Activated CD4-positive, alpha-beta T cell treated with anti-CD3 and anti-CD28 coated beads for 1 hour (primary cell): ENCODE data around the gene TAF3.
A peak's percentile ranks its signal among the peaks of the same experiment; 100 is the strongest.

Source experiments
- DNase-seq: peaks from one replicate; pipeline ENCODE4 v3.0.0-alpha.2; 2020

The TAF3 gene

DNA sequence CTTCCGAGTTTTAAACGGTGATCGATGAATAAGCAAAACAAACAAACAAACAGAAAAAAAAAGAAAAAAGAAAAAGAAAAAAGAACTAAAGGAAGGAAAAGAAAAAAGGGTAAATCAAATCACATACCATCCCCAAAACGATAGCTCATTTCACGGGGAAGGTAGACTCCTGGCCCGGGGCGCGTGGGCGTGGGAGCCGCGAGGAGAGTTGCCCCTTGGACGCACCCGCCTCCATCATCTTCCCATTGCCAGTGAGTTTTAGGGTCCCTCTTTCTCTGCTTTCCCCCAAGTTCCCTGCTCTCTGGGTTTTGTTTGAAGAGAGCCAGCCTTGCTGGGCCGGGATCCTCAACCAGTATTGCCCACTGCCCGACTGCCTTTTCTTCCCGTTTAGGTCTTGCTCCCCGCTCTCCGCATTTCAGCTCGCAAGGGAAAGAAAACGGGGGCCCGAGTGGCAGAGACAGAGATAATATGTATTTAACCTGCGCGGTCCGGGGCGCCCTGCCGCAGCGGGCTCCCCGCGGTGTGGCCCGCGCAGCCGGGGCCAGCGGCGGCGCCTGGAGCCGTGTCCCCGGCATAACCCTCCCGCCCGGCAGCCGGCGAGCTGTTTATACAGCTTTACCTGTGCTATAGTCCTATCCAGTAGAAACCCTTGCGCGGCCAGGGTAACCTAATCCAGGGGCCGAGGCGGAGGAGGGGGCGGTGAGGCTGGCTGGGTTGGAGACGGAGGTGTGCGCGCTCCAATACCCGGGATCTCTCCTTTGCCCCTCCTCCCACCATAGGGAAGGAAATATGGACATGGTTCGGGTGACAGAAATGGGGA, 230.9 kb downstream of the TAF3 start:
- no peak for DNase-seq

DNA sequence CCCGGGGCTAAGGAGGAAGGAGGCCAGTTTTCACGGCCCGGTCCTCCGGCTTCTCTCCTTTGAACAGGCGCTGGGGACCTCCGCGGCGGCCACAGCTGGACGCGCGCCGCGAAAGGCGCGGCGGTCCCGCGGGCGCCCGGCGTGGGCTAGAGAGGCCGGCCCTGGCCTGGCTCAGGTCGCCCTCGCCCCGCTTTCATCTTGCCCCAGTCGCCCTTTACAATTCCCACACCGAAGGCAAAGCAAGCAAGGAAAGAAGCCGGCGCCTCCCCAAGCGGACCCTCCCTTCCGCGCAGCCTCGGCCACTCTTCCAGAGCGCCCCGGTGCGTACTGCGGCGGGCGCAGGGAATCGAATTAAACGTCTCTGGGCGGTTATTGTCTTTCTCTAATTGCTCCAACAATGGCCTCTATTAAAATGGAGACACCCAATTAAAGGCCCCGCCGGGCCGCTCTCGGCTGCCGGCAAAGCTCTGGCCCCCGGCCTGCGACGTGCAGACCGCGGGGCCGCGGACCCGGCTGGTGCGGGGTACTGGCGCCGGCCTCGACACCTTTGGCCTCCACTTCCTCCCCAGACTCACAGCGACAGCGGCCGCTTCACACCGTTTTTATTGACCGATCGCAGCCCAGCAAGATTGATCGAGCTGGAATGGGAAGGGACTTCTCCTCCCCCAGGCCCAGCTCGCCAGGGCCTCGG, 231.7 kb downstream of the TAF3 start:
- no peak for DNase-seq

DNA sequence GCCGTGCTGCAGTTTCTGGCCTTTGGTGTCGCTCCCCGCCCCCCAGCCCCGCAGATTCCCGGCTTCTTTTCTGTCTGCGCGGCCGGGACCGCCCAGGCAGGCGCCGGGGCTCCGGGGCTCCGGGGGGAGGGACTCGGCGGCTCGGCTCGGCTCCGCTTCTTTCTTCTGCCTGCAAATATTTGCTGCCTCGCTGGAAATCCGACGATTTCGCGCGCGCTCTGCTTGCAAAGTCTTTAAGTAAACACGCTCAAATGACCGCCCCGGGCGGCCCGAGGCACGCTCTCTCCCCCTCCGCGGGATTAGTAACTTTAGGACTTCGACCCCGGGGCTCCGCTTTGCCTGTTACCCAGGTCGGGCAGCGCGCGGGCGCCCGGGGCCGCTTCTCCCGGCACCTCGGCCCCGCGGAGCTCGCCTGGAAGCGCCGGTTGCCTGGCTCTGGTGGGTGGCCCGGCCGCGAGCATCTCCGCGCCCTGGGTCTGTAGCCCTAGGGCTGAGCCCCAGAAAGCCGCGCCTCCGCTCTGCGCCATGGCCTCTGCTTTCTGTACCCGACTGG, 232.3 kb downstream of the TAF3 start:
- no peak for DNase-seq

DNA sequence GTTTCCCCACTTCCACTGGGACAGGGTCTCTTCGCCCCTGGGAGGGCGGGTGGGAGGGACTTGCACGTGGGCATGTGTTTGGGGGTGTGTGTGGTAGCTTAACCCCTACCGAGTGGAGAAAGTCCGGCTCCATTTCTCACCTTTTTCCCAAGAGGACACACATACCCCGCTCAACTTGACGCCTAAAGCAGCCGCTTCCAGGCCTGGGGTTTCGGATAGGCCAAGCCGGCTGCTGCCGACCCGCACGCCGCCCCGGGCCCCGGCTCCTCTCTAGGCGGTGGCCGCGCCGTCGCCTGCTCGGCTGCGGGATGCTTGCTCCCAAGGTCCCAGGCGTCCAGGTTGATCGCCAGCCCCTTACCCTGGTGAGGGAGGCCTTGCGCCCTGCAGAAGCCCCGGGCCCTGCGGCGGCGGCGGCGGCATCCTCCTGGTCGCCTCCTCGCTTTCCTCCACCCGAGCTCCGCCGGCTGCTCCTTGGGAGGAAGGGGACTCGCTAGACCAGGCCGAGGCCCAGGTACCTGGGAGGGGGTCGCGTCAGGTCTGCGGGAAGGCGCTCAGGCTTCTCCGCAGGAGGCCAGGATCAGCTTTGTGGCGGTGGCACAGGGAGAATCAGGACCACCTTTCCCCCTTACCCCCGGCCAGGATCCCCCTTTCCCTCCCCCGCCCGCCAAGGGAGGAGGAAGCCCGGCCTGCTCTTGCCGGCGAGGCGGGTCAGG, 233.0 kb downstream of the TAF3 start:
- no peak for DNase-seq

DNA sequence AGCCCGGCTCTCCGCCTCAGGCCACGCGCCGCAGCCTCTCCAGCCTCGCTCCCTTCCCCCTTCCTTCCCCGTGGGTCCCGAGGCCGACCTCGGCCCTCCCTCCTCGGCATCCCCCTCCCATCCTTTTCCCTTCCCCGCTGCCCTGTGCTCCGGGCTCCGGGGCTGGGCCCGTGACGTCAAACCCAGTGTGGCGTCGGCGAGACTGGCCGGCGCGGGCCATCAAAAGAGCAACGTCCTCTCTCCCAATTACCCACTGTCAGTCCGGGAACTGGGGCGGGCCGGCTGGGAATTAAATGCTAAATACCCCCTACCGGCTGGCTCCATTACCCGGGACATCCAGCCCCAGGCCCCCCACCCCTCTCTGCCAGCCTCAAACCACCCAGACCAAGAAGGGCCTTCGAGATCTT, 233.5 kb downstream of the TAF3 start:
- no peak for DNase-seq

DNA sequence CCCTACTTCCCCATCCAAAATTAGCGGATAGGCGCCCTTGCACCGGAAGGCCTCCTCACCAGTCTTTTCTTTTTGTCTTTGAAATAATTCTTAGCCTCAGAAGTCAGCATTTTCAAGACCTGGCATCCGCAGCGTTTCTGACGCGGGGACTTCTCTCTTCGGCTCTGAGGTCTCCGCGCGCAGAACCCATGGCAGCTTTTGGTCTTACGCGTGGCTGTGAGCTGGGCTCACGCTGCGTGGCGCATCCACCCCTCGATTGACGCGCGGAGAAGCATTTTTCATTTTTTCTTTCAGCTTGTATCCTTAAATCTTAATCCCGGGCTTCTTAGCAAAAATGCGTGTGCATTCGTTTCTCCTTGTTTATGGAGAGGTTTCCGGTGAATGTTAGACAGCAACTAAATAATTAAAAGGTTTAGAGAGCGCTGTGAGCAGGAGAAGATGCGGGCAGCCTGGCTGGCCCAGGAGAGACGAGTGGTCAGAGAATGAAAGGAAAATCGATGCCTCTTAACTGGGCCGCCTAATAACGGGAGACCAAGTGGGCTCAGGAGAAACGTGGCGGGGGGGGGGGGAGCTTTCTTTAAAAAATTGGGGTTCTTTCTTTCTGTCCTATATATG, 234.1 kb downstream of the TAF3 start:
- no peak for DNase-seq

DNA sequence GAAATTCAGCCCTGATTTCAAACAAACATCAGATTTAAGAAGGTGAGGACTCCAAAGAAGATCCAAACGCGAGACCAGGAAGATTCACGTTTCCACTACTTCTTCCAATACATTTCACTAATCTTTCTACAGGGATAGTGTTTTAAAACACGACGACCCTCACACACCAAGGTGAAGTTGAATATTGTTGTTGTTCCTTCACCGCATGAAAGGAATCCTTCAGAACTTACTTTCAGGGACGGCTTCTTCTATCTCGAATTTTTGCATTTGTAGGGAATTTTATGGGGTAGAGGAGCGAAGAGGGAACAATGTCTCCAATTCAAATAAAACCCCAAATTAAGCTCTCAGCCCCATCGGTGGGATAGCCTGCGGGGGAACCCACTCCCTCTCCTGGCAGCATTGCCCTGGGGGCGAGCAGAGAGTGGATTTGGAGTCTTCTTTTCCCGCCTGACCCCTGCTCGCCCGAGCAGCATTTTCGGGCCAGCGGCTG, 234.7 kb downstream of the TAF3 start:
- no peak for DNase-seq

DNA sequence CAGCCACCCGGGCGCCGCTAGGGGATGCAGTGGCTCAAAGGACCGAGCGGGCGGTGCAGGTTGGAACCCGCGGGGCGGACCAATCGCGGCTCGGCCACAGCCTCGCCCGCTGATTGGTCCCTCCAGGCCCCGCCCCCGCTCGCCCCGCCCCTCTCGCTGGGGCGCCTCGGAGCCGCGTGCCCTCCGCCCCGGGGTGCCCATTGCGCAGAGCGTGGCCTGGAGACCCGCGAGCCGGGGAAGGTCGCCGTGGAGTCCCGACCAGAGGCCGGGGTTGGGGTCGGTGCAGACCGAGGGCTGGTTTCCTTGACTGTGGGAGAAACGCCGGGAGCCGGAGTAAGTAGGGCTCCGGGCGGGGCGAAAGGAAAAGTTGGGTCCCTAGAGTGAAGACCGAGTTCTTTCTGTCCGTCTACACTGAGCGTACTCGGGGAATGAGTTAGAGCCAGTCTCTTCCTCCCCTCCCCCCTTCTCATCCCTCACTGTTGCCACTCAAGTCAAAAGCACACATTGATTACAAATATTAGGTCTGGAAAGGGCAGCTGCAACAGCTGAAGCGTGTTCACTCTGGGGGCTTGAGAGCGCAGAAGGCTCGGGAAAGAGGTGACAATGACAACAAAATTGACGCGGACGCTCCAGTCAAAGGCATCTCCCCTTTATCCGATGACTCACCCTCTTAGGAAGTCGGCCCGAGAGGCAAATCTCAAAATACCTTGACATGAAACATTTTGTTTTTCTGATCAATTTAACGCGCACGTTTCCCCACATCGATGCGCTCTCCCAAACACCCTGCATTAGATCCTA, 235.3 kb downstream of the TAF3 start:
- DNase-seq: peak; percentile 88

DNA sequence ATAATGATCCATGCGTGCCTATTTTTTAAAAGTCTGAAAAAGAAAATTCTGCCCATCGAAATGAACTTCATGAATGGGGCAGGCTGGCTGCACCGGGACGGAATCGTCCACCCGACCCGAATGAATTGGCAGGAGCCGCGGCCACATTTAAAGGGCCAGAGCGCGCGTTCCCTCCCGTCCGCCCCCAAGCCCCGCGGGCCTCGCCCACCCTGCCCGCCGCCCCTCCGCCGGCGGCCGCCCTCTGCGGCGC, 235.9 kb downstream of the TAF3 start:
- DNase-seq: no peak

DNA sequence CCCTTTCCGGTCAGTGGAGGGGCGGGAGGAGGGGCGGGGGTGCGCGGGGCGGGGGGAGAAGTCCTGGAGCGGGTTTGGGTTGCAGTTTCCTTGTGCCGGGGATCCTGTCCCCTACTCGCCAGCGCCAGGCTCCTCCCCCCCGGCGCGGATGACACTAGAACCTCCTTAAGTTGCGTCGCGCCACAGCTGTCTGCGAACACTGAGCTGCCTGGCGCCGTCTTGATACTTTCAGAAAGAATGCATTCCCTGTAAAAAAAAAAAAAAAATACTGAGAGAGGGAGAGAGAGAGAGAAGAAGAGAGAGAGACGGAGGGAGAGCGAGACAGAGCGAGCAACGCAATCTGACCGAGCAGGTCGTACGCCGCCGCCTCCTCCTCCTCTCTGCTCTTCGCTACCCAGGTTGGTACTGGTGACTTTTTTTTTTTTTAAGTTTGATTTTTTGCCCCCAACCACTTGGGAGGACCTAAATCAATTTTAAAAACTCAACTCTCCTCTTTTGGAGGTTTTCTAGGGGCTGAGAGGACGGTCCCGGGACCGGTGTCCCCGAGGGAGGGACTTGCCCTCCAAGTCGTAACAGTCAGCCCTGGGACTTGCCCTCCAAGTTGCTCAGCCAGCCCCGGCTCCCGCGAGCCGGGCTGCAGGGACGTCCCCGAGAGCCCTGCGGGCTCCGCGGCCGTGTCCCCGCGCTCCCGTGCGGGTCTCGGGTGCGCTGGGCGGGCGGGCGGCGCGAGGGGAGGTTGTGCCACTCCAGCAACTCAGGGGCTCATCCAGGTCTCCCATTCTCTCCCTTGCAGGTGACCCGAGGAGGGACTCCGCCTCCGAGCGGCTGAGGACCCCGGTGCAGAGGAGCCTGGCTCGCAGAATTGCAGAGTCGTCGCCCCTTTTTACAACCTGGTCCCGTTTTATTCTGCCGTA, 236.4 kb downstream of the TAF3 start, which contains the start of gene GATA3:
GATA3 (plus strand) TSS at position 195 of the 914 bp plus-strand sequence. CDS start 968 bp downstream, outside the sequence.
- peak; percentile 66 for DNase-seq

DNA sequence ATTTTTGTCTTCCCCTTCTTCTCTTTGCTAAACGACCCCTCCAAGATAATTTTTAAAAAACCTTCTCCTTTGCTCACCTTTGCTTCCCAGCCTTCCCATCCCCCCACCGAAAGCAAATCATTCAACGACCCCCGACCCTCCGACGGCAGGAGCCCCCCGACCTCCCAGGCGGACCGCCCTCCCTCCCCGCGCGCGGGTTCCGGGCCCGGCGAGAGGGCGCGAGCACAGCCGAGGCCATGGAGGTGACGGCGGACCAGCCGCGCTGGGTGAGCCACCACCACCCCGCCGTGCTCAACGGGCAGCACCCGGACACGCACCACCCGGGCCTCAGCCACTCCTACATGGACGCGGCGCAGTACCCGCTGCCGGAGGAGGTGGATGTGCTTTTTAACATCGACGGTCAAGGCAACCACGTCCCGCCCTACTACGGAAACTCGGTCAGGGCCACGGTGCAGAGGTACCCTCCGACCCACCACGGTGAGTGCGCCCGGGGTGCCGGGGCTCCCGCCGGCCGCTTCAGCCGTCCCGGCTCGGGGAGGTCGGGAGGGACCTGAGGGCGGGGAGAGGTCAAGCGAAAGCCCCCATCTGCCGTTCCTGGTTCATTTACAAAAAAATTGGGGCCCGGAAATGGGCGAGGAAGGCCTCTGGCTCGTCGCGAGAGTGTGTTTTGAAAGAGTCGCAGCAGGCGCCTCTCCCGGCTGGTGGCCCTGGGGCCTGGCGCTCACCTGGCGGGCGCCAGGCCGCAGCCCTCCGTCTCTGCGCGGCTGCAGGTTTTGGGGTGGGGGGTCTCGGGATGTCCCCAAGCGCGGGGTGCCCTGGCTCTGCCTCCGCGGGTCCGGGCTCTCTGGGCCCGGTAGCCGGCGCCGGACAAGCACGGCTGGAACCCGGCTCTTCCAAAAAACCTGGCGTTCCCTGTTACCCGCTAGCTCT, 237.4 kb downstream of the TAF3 start:
- no peak for DNase-seq

DNA sequence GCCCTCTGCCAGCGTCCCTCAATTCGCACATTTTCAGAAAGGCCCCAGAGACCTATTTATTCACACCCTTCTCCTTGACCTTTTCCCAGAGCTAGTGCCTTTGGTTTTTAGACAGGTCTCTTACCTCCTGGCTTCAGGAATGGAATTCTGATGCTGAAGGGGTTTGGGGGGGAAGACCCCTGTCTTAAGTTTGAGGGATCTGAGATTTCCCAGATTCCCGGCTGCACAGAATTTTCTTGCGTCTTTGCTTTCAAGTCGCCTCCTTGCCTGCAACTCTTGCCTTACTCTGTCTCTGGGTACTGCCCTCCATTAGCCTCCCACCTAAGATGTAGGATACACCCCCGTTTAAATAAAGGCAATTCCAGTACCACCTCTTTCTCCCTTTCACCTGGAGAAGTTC, 238.1 kb downstream of the TAF3 start:
- DNase-seq: no peak

DNA sequence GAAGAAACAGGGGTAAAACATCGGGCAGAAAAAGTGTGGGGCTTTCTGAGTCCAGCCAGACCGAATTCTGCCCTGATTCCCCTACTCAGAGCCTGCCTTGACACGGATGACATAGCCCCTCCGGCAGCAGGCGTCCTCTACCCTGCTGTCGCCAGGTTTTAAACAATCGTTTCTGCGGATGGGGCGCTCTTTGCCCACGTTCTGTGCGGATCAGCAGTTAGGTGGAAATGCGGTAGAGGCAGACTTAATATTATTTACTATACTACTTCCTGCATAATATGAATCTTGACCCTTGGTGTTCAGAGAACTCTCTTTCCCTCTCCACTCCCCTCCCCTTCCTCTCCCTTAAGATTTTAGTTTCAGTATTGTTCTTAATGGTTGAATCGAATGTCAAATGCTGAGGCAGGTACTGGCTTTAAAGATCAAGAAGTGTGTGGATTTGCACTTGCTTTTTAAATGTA, 238.6 kb downstream of the TAF3 start:
- no peak for DNase-seq

DNA sequence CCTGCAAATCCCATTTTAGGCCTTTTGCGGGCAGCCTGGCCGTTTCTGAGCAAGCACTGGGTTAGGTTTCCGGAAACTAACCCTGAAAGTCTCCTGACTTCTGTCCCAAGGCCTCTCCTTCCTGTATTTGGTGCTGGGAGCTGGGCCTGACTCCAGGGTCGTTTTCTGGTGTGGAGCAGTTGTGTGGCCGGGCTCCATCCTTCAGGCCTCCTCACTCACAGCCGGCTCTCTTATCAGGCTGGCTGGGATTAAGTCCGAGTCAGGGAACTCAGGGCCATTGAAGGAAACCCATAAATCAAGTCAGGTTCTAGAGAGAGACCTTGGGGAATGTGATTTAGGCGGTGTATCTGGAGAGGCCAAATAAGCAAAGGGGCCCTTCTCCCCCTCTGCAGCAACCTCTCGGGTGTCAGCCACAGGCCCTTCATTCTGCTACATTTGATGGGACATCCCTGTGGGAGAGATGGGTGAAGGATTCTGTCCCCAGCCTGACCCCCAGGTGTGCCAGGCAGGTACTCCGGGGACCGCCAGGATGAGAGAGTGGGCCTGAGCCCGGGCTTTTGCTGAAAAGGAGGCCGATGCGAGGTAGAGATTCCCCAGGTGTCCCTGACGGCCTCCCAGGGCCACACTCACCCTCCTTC, 239.4 kb downstream of the TAF3 start:
- DNase-seq: no peak

DNA sequence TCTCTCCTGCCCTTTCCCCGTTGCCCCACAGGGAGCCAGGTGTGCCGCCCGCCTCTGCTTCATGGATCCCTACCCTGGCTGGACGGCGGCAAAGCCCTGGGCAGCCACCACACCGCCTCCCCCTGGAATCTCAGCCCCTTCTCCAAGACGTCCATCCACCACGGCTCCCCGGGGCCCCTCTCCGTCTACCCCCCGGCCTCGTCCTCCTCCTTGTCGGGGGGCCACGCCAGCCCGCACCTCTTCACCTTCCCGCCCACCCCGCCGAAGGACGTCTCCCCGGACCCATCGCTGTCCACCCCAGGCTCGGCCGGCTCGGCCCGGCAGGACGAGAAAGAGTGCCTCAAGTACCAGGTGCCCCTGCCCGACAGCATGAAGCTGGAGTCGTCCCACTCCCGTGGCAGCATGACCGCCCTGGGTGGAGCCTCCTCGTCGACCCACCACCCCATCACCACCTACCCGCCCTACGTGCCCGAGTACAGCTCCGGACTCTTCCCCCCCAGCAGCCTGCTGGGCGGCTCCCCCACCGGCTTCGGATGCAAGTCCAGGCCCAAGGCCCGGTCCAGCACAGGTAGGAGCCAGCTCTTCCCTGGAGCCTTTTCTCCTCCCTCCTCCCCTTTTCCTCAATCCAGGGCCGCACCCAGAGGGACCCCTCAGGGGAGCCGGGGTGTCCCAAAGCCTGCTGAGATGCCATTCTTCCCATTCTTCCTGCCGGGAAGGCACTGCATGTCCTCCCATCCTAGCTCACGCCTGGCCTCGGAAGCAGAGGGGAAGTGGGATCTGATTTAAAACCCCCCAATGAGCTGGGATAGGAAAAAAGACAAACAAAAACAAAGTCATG, 240.2 kb downstream of the TAF3 start:
- DNase-seq: no peak

DNA sequence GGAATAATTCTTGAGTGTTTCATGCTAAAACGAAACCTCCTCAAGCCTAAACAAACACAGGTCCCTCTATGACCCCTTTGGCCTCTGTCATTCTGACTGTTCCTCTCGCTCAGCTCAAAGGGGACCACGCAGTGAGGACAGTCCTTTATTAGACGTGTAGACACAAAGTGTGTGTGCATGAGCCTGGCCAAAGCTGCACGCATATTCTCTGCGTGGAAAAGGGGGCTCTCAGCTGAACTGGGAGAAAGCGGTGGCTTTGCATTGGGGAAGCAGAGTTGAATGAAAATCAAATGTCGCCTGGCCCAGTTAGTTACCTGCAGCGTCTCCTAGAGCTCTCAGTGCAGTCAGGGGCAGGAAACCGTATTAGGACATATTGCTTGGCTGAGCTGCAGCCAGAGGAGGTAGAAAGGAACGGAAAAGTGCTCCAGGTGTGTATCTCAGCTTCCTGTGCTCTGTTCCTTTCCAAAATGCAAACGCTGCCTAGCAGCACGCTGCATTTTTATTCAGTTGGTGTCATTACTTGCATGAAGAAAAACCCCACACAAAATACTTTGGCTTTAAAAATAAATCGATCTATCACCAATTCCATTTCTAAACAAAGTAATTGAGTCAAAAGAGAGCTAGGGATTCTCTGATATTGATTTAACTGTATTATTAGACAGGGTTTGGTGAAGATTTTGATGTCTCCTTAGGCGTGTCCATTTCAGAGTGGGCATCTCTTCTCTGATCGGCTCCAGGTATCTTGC, 241.1 kb downstream of the TAF3 start:
- no peak for DNase-seq

DNA sequence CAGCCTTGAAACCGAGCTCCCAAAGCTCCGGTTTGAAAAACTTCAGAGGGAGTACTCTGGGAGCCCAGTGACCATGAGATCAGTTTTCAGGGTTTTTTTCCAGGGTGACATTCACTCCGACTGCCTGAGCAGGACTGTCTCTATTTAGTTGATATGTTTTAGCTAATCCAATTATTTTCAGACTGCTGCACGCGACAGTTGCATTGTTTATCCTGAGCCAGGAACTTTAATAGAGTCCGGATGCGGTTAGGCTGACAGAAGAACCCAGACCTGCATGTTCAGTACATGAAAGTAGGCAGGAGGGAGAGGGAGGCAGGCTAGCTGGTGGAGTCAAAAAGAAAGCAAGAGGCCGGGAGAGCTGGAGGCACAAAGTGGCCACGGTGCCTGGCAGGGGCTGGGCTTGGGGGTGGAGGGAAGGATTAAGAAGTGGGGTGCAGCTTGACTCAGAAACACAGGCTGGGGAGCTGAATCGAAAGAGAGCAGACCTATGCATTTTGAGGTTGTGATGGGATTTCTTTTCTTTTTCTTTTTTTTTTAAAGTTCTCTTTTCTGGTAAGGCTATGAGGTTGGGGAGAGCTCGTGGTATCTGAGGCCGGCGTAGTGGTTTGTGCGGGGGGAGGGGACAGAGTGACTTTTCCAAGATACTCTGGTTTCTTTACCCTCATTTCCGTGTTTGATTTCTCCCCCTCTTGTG, 241.9 kb downstream of the TAF3 start:
- no peak for DNase-seq
